ENCODE measurements around the gene RNPEPL1. TPM values are rescaled to one million over a fixed set of nuclear protein-coding genes. Genes with fewer than 3 reads are reported as not detected.

Gene RNPEPL1
- total and polyA plus RNA-seq, 10 of the 15 experiments (the other 5 are each of a cell fraction or from before 2014, with no cell fraction given): 0.24 to 49.5 (median 6.8) TPM

DNA sequence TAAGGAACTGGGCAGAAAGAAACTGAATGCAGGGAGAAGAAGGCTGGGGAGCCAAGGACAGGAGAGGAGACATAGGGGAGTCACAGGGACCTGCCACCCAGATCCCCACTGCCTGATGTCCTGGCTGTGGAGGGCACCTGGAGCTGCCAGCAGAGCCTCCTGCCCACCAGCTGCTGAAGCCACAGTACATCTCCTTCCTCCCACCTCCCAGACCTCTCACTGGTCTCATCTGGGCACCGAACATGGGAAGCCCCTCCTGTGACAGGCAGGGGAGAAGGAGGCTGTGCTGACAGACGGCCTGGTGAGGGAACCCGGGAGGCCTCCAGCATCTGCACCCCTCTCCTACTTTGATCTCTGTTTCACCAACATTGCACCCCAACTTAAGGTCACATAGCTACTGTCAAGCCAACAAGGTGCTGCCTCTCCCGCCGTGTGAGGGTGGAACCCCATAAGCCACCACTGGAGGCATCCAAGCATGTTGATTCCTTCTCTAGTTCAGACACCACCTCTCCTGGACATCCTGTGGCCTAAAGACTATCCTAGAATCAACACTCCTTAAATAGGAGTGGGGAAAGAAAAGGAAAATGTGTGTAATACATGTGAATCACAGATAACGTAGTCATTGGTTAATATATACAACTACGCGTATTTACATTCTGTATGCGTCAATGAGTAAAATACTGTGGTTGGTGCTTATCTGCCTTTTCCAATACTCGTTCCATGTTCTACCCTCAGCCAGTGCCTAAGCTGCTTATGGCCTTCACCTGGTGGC is 3.5 kb upstream of the RNPEPL1 start:
- Histone ChIP-seq H3K36me3 (ENCODE audit: control insufficient read depth in 2 of 2, insufficient read depth in 2 of 2, low read length in 1 of 2) (peaks cover 0 to 5% of the 10 kb centered on the region in 2 experiments; a peak in 2 of 4 replicates), H3K27me3 (replicated peaks in 1 of 2; ENCODE audit: control insufficient read depth in 2 of 2, insufficient read depth in 2 of 2, low read length in 1 of 2) (no peaks in the 10 kb centered on the region), H3K4me3 (peak overlapping the region; percentile 77), H3K4me1 (ENCODE audit: control insufficient read depth, insufficient read depth, low read length) (peaks cover 44% of the 10 kb centered on the region), H4K20me1 (ENCODE audit: control insufficient read depth, insufficient read depth) (no peaks in the 10 kb centered on the region), H2AFZ (ENCODE audit: control insufficient read depth, low read depth, low read length) (no peak overlapping the region; the same call in 1 of the 2 replicates), H3K4me2 (ENCODE audit: control insufficient read depth, insufficient read depth) (peak overlapping the region; percentile 100), H3K79me2 (ENCODE audit: control insufficient read depth, insufficient read depth, low read length) (peaks cover 48% of the 10 kb centered on the region), H3K27ac (ENCODE audit: control insufficient read depth, insufficient read depth) (peak overlapping the region; percentile 97), H3K9me3 (replicated peaks; ENCODE audit: control insufficient read depth, insufficient read depth, low read length) (no peaks in the 10 kb centered on the region), H3K9ac (ENCODE audit: control insufficient read depth, insufficient read depth, low read length) (peak overlapping the region; percentile 90)
- BruUV-seq (replicated peaks): TSS peak; percentile 47
- POLR2A ChIA-PET: interaction anchor here (0.6 to 7.8 kb wide), 8 partner anchors 7 to 1126 kb away, joined by 3 to 233 read pairs (median 4); partner anchors contain the start of genes ANKMY1 and CAPN10
- FAIRE-seq (no peak), DNase-seq (ENCODE audit: low read depth, low spot score) (no peak), ATAC-seq (no peak)
- RAD21 ChIA-PET (ENCODE audit: unreplicated experiment): interaction anchor here (1.6 to 11.7 kb wide), 4 partner anchors 8 to 57 kb away, joined by 5 to 206 read pairs (median 17); partner anchors contain the start of gene CAPN10
- TF ChIP-seq MYC (IDR thresholded peaks at IDR 0.05; ENCODE audit: insufficient read depth, insufficient read length, insufficient replicate concordance, low read length, severe bottlenecking): no peak
- TF ChIP-seq POLR2AphosphoS2 (IDR thresholded peaks at IDR 0.05; ENCODE audit: low read depth, low read length): no peak
- no peak for TF ChIP-seq RUNX3 (IDR thresholded peaks at IDR 0.05; ENCODE audit: low read length)
- TF ChIP-seq HDGF (IDR thresholded peaks at IDR 0.05): 0 out of 2 replicates have a peak, but pooled peaks have one; percentile 15
- peak in 2 of 3 experiments; percentile 32 to 37; a peak in 2 of 6 replicates for TF ChIP-seq CTCF (IDR thresholded peaks at IDR 0.05 in 2 of 3, conservative IDR thresholded peaks at IDR 0.05 in 1 of 3; ENCODE audit: control insufficient read depth in 2 of 3, extremely low read depth in 1 of 3, insufficient read depth in 1 of 3, low read depth in 3 of 3, low read length in 3 of 3)
- no peak for TF ChIP-seq MYB (IDR thresholded peaks at IDR 0.05; ENCODE audit: borderline replicate concordance, low read depth, low read length)
- TF ChIP-seq ZNF217 (IDR thresholded peaks at IDR 0.05): no peak
- TF ChIP-seq GATAD2B (conservative IDR thresholded peaks at IDR 0.05; ENCODE audit: low read depth): no peak
- peak; percentile 56; the same call in 1 of the 2 replicates for TF ChIP-seq MLLT1 (IDR thresholded peaks at IDR 0.05)
- no peak for TF ChIP-seq STAT3 (IDR thresholded peaks at IDR 0.05; ENCODE audit: low read depth, low read length)
- TF ChIP-seq PKNOX1 (IDR thresholded peaks at IDR 0.05): 0 out of 2 replicates have a peak, but pooled peaks have one; percentile 23
- TF ChIP-seq BACH1 (IDR thresholded peaks at IDR 0.05; ENCODE audit: borderline replicate concordance): peak; percentile 14; the same call in 1 of the 2 replicates
- 0 out of 2 replicates have a peak, but pooled peaks have one; percentile 3 for TF ChIP-seq RAD21 (IDR thresholded peaks at IDR 0.05; ENCODE audit: insufficient read depth, low read depth, low read length)
- no peak for TF ChIP-seq POLR2A (IDR thresholded peaks at IDR 0.05; ENCODE audit: low read depth, low read length)
- TF ChIP-seq KLF5 (IDR thresholded peaks at IDR 0.05; ENCODE audit: partially characterized antibody): no peak
- WGBS (ENCODE audit: insufficient coverage, insufficient replicate concordance, low lambda C conversion rate, missing lambda C conversion rate): 71% methylated on average over 10 of the region's 10 CpGs
- CTCF ChIA-PET: interaction anchor here (0.6 to 7.8 kb wide), 6 partner anchors 10 to 1402 kb away, joined by 3 to 196 read pairs (median 6); partner anchors contain the start of gene CAPN10
- intact Hi-C loops (cut with micrococcal nuclease; ENCODE audit: unreplicated experiment): loop anchor here (5.0 kb wide), 1 partner anchor 52 kb away; no protein-coding TSS in a partner anchor
- SMC1A ChIA-PET (ENCODE audit: uncharacterized antibody, unreplicated experiment): interaction anchor here (1.4 to 12.1 kb wide), 5 partner anchors 16 to 57 kb away, joined by 3 to 124 read pairs (median 20); partner anchors contain the start of gene CAPN10
- in situ Hi-C loops (cut with MboI): no loop called here

Measured in GM12878 (cell line).